ENCODE measurements around the gene HCN3.
"Not testable (repeated sequence)": the region's sequence is repeated elsewhere in the genome, so short reads cannot be mapped to it uniquely, and the experiment has no call there.

HCN3 gene

DNA sequence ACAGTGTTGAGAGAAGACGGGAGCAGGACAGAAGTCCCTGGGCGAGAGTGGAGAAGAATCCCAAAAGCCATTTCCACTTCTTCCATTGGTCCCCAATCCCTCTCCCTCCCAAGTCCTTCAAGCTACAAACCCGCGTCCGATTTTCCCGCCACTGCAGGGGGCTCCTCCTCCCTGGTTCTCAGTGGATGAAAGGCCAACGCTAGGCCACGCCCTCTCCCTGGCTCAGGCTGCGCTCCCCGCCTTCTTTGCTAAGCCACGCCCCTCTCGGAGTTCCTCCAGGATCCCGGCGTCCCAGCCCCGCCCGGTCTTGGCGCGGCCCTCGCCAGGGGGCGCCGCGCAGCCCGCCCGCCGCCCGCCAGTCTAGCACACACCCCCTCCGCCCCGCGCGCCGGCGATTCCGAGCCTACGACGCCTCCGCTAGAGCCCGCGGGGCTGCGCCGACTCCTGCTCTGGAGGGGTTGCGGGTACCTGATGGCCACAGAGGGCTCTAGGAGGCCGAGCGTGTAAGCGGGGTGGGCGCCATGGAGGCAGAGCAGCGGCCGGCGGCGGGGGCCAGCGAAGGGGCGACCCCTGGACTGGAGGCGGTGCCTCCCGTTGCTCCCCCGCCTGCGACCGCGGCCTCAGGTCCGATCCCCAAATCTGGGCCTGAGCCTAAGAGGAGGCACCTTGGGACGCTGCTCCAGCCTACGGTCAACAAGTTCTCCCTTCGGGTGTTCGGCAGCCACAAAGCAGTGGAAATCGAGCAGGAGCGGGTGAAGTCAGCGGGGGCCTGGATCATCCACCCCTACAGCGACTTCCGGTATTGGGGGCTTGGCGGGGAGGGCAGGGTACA, at the start of gene HCN3:
Gene HCN3, plus strand, starts transcription at position 394 of the 832 bp plus-strand sequence. Its CDS starts 128 bp downstream, at position 522.
- DNase-seq (ENCODE audit: low read depth): peak; percentile 98

DNA sequence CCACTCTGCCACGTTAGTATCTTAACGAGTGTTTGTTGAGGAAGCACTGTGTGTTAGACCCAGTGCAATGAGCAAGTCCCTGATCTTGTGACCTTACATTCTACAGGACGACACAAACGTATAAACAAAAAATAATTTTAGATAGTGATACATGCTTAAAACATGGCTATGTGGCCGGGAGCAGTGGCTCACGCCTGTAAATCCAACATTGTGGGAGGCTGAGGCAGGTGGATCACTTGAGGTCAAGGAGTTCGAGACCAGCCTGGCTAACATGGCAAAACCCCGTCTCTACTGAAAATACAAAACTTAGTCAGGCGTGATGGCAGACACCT, 49.2 kb upstream of the HCN3 start:
- DNase-seq (ENCODE audit: low read depth): no peak

DNA sequence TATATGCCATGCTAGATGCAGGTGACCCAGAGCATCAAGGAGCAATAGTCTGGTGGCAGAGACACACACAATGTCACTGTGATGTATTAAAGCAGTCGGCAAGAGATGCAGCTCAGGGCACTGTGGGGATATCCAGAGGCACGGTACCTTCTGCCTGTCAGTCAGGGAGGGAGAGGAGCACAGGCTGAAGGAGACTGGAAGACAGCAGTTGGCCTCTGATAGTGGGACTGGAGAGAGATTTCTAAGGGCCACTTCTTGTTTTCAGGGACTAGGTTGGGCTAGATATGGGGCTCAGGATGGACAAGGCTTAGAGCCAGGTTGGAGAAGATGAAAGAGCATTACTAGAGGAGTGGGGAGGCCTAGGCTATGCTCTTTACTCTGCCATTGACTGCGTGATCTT, 46.0 kb upstream of the HCN3 start:
- not testable (repeated sequence) for DNase-seq (ENCODE audit: low read depth)

DNA sequence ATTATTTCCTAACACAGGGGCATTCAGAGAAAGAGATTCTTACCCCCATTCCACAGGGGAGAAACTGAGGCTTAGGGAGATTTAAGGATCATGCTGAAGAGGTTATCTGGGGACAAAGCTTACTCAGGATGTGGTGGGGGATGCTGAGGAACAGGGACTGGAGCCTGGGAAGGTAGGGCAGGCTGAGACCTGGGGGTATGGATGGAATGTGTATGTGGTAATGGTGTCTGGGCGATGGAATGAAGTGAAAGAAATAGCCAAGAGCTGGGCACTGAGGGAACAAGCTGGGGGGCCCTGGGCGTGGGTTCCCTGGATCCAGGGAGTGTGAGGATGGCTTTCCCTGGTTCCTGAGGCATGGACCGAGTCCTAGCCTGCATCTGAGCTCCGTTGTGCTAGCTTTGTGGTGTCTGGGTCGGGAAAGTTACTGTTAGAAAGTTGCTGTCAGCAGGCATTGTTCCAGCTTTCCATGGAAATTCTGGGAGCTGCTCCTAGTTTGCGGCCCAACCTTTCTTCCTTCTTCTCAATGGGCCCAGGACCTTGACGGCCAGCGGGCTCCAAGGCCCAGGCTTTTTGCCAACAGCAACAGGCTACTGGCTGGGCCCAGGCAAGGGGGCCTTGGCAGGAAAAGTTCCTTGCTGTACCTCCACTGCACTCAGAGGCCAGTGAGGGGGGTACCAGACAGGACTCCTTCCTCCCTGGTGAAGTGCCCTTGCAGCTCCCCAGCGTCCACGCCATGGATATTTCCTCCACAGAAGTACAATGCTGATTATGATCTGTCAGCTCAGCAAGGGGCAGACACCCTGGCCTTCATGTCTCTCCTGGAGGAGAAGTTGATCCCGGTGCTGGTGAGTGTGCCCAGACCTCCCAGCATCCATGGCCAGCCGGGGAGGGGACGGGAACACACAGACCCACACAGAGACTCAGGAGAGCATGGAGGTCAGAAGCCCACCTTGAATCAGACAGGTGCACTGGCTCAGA, 45.0 kb upstream of the HCN3 start:
- DNase-seq (ENCODE audit: low read depth): not testable (repeated sequence)

DNA sequence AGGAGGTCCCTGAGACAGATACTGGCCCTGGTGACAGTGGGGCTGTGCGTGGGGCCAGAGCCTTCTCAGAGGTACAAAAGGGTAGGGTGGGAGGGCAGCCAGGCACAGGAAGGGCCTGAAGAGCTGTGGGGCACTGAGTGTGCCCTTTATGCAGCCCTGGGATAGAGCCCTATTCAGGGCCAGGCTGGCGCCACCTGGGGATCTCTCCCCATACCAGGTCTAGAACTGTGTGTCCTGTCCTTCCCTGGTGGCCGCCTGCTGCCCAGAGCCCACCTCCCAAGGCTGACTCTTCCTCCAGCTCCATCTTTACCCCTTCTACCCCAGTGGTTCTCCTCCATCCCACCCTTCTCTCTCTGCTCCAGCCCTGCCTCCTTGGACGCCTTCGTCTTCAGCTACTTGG, 43.8 kb upstream of the HCN3 start:
- not testable (repeated sequence) for DNase-seq (ENCODE audit: low read depth)

DNA sequence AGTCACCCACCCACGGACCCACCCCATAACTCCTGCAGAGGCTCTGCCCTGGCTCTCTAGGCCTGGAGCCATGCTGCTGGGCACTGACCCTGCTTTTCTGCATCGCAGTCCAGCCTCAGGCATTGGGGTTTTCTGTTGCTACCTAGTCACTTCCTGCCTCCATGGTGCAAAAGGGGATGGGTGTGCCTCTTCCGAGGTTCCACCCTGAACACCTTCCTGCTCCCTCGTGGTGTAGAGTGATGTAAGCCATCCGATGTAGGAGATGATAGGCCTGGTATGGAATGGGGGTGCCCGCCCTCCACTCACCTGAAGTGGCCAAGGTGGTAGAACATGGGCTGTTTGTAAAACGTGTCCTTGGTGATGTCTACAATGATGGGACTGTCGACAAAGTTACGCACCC, 41.9 kb upstream of the HCN3 start:
- not testable (repeated sequence) for DNase-seq (ENCODE audit: low read depth)

DNA sequence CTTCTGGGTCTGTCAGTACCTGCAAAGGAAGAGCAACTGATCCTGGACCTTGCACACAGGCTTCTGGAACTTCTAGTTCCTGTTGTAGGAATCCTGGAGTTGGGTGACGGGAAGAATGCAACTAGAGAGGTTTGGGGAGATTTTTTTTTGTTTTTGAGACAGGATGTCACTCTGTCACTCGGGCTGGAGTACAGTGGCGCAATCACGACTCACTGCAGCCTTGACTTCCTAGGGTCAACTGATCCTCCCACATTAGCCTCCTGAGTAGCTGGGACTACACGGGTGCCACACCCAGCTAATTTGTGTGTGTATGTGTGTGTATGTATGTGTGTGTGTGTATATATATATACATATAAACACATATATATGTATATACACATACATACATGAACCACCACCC, 40.8 kb upstream of the HCN3 start:
- no peak for DNase-seq (ENCODE audit: low read depth)

DNA sequence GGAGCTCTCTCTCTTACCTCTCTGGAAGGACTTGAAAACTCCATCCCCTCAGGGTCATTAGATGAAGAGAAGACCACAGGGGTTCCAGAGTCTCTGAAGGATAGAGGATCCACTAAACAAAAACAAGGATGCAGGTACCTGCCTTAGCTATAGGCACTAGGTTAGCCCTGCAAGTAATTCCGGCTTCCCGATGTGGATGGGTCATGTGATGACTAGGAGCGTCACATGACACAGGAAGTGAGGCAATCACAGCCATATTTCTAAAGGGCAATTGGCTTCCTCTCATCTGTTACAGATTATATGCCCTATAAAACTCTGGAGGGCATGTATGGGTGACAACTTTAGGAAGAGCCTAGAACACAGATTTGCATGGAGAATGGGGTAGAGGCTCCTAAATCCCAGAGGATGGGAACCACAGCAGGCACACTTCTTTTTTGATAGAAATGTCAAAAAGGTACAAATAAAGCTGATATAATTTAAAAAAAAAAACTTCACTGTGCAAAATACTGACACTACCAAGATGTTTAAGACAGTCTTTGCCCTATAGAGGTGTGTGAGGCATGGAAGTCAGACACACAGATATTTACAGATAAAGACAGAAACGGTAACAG, 36.1 kb upstream of the HCN3 start:
- DNase-seq (ENCODE audit: low read depth): peak; percentile 91

DNA sequence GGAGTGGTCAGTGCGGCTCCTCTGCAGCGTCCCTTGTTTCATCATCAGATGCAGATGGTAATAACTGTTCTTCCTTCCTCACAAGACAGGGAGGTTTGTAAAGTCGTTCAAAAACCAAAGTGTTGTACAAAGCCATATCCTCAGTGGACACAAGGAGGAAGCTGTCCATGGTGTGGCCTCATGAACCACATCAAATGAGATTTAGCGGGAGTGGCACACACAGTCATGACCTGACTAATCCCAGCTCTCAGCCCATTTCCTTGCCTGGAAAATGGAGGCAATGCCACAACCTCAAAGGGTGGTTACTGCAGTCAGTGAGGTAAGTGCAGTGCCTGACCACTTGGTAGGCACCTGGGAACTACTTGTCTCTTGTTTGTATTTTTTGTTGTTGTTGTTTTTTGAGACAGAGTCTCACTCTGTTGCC, 35.4 kb upstream of the HCN3 start:
- peak; percentile 63 for DNase-seq (ENCODE audit: low read depth)

DNA sequence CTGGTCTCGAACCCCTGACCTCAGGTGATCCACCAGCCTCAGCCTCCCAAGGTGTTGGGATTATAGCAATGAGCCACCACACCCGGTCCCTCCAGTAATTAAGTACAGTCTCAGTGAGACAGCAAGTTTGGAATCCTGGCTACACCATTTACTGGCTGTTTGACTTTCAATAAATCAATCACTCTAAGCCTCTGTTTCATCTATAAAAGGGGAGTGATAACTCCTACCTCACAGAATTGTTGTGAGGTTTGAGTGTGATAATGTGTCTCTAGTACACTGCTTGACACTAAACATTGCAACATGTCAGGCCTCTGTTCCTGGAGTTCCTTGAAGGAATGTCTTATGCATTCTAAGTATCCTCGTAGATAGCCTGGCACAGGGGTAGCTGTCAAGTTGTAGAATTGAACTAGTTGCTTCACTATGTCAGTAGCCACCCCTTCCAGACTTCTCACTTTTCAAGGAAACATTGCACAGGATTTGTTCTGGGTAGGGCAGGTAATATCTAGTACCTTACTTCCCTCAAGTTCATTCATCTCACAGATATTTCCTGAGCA, 34.4 kb upstream of the HCN3 start:
- DNase-seq (ENCODE audit: low read depth): no peak

DNA sequence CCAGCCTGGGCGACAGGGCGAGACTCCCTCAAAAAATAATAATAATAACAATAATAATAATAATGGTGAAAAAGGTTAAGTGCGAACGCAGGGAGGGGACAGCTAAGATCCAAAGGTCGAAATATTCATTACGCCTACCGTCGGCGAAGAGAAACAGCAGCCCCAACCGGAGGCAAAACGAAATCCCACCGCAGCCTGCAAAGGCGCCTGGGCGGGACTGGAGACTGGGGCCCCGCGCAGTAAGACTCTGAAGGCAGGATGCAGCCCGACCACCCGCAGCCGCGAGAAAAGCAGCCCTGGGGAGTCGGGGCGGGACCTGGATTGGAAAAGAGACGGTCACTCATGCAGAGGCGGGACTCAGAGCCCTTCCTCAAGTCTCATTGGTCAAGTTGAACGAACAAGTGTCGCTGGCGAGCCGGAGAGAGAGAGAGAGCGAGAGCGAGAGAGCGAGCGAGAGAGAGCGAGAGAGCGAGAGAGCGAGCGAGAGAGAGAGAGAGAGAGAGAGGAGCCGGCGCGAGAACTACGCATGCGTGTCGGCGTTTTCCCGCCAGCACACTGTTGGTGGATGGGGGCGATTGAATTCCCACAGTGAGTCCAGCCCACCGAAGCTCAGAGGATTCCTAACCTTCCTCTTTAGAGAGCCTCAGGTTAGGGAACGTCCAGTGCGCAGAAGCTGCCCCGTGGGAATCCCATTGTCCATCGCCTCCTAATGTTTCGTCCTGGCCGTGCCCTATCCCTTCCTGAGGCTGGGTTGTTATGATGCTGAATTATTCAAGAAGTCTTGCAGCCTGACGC, 32.7 kb upstream of the HCN3 start:
- peak; percentile 100 for DNase-seq (ENCODE audit: low read depth)

DNA sequence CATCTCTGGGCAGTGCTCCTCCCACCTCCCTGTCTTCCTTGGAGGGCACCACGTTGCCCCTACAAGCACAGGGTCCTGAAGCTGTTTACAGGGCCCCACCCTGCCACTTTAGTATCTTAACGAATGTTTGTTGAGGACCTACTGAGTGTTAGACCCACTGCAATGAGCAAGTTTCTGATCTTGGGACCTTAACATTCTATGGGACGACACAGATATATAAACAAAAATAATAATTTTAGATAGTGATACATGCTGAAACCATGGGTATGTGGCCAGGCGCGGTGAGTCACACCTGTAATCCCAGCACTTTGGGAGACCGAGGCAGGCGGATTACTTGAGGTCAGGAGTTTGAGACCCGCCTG, 32.1 kb upstream of the HCN3 start:
- no peak for DNase-seq (ENCODE audit: low read depth)

DNA sequence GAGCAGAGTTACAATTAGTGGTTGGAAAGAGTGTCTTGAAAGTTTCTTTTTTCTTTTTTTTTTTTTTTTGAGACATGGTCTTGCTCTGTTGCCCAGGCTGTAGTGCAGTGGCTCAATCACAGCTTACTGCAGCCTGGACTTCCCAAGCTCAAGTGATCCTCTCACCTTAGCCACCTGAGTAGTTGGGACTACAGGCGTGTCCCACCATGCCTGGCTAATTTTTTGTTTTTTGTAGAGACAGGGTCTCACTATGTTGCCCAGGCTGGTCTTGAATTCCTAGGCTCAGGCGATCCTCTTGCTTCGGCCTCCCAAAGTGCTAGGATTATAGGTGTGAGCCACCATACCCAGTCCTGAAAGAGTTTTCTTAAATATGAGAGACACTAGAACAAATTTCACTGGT, 30.5 kb upstream of the HCN3 start:
- not testable (repeated sequence) for DNase-seq (ENCODE audit: low read depth)

DNA sequence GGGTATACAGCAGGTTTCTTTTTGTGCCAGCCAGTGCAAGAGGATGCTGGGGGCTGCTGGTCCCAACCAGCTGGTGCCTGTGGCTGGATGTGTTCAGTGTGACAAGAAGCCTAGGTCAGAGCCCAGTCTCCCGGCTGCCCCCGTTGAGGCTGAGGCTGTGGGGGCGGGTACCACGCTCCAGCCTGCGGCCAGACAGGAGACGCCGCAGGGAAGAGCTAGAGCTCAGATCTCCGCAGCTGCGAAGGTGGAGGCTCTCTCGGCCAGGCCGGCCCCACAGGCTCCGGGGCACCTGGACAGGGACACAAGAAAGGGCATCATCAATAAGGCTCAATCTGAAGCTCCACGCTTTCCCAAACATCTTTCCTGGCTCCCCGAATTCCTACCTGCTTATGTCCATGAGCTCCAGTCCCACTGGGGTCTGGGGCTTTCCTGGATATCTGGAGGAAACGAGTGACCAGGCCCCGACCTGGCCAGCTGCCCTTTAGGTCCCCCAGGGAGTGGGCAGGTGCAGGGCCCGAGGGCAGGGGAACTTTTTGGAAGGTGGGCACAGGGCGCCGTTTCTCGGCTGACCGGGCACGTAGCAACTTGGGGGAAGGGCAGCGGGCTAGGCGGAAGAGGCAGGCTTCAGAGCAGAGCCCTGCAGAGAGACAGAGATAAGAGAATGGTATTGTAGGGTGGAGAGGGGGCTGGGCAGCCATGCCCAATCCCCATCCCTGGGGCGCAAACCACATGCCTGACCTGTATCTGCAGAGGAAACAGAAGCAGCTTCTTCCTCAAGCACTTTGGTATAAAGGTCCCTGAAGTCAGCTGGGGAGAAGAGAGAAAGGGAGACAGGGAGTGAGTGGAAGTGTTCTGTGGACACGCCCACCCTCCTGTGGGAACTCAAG, 29.4 kb upstream of the HCN3 start:
- DNase-seq (ENCODE audit: low read depth): no peak

DNA sequence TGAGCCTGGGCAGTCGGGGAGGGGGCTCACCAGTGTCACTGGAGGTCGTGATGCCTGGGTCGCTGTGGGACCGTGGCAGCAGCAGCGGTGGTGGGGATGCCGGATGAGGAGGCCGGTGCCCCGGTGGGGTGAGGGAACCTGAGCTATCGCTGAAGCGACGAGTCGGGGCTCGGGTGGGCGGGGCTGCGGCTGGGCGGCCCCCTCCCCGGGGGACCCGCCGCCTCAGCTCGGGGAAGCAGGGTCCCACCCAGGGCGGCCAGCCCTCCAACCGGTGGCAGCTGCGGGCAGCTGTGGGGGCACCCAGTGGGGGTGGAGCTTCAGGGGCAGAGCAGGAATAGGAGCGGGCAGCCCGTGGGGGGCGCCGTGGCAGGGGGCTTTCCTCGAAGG, 27.0 kb upstream of the HCN3 start:
- no peak for DNase-seq (ENCODE audit: low read depth)

DNA sequence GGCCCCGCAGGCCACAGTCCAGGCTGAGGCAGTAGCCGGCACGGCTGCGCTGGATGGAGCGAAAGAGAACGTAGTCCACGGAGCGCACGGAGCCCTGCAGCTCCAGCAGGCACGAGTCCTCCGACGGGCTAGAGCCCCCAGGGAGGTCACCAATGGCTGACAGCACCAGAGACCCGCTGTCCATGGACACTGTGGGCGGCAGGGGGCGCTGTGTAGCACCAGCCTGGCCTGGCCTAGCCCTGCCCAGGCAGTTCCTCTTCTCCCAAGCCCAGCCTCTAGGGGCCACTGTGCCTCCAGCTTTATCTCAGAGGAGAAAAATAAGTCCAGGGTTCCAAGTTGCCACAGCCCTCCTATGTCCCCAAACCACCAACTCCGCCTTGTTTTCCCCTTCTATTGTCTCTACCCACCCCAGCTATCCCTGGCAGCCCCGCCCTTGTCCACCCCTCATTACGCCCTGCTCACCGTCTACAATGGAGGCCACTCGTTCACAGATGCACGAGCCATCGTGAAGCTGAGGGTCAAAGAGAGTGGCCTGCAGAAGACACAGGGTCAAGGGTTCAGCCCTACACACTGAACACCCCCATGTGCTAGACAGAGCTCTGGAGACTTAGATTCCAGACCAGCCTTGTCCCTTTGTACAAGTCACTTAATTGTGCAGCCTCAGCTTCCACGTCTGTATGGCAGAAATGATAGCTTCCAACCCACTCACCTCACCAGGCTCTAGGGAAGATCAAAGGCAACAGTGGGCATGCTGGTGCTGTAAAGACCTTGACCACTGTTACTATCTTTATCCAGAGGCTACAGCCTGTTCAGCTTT, 26.4 kb upstream of the HCN3 start:
- peak; percentile 93 for DNase-seq (ENCODE audit: low read depth)

DNA sequence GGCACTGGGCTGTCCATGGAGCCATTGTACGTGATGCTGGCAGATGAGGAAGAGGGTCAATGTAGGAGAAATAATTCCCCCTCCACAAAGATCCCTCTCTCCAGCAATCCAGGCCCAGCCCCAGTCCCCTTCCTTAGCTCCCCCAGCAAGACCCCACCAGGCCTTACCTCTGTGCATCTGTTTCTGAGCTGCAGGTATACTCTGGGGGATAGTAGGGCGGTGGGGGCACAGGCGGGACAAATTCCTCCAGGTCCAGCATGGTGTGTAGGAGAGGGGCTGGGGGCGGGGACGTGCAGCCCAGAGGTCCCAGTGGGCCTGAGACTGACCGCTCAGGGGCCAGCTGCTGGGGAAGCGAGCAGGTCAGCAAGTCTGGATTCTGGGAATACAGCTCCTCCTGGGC, 25.7 kb upstream of the HCN3 start:
- DNase-seq (ENCODE audit: low read depth): no peak

DNA sequence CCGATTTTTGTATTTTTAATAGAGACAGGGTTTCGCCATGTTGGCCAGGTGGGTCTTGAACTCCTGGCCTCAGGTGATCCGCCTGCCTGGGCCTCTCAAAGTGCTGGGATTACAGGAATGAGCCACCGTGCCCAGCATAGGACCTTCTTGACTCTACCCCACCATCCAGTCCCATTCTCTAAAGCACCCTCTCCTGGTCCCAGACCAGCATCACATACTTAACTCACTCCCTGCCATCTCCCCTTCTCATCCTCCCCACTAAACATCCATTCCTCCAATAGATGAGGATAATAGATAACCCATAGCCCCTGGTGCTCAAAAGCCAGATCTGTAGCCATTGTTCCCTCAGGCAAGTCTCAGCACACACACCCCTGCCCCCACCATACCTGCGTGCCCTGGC, 24.1 kb upstream of the HCN3 start:
- DNase-seq (ENCODE audit: low read depth): no peak

DNA sequence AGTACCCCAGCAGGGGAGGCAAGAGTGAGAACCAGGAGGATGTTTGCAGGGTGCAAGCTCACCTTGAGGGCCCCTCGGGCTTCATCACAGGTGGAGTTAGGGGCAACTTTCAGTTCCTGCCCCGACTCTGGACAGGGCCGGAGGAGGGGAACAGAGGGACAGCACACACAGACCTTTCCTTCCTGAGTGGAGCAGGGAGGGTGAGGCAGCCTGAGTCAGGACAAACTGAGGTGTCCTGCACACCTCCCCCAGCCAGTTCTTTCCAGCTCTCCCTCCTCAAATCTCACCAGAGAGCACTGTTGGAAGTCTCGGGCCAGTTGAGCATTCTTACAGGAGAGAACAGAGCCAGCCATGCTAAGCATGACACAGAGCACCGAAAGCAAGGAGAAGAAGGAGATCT, 23.5 kb upstream of the HCN3 start:
- peak; percentile 58 for DNase-seq (ENCODE audit: low read depth)
